HG02610 (cell line): ENCODE measurements around the gene GDF3.
"Not testable (repeated sequence)": the region's sequence is repeated elsewhere in the genome, so short reads cannot be mapped to it uniquely, and the experiment has no call there.

ENCODE experiments used
- ATAC-seq: cut with Tn5 transposase; IDR thresholded peaks from one replicate; pipeline ENCODE4 v1.9.1; 2021; ENCODE audit warnings: mild to moderate bottlenecking, moderate library complexity; ENCODE audit not compliant: unreplicated experiment

The GDF3 gene

GRCh38 chr12:7695566-7696197 is at the start of gene GDF3:
GDF3 (minus strand) TSS chr12:7695775; CDS start chr12:7695728, 47 bp downstream.
- ATAC-seq = no peak

DNA sequence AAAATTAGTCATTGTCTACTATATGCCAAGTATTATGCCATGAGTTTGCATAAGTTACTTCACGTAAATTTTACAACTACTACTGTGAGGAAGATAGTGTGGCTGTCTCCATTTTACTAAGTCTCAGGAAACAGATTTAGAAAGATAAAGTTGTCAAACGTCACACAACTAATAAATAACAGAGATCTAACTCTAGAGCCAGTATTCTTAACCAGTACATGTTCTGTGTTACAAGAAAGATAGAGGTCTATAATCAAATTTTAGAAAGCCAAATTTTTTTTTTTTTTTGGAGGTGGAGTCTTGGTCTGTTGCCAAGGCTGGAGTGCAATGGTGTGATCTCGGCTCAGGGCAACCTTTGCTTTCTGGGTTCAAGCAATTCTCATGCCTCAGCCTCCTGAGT is 37.4 kb upstream of the GDF3 start:
- ATAC-seq = no peak

DNA sequence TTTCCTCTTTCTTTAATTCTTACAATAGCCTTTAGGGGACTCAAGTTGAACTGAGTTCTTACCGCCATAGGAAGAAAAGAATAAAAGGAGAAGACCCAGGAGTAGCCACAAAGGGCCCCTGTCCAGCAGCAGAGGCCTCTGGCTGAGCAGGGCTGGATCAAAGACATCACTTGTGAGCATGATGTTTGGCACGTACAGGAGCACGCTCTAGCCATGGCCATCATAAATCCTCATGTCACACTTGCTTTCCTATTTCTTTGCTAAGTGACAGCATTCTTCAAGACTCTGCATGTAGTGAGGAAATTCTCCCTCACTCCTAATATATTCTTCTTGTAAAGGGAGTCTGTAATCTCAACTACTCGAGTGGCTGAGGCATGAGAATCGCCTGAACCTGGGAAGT is 35.9 kb upstream of the GDF3 start:
- no peak for ATAC-seq

GRCh38 chr12:7730984-7731383 is 35.4 kb upstream of the GDF3 start:
- not testable (repeated sequence) for ATAC-seq

DNA sequence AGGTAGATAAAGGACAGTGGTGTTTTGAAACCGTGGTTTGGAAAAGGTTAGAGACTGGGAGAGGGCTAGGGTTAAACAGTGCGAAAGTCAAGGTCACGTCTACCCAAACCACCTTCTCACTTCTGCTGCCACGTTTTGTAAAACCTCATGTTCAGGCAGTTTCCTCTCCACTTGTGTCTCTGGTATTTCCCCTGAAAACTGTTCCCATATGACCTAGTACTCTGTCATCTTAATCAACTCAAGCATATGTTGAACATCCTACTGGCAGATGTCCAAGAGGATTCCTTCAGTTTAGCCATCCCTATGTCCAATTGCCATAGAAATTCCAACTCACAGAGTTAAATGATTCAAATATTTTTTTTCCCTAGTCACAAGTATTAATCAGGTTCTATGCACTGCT is 34.2 kb upstream of the GDF3 start:
- ATAC-seq = no peak

GRCh38 chr12:7723926-7724325 is 28.4 kb upstream of the GDF3 start:
- no peak for ATAC-seq

DNA sequence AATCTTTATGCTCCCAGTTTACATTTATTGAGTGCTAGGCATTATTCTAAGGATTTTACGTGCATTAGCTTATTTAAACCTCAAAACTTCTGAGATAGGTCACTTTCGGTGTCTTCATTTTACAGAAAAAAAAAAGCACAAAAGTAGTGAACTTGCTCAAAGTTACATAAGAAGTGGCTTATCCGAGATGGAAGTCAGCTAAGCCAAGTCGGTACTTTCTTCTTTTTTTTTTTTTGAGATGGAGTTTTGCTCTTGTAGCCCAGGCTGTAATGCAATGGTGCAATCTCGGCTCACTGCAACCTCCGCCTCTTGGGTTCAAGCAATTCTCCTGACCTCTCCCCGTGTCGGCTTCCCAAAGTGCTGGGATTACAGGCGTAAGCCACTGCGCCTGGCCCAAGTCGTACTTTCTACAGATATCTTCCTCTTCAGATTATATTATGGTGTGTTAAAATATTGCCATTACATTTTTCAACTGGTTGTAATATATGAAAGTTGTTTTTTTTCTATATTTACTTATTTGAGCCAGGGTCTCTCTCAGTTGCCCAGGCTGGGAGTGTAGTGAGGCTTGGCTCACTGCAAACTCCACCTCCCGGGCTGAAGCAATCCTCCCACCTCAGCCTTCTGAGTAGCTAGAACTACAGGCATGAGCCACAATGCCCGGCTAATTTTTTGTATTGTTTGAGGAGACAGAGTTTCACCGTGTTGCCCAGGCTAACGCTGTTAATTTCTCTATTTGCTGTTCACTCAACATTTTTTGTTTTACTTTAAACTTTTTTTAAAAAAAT is 24.6 kb upstream of the GDF3 start:
- ATAC-seq = no peak

DNA sequence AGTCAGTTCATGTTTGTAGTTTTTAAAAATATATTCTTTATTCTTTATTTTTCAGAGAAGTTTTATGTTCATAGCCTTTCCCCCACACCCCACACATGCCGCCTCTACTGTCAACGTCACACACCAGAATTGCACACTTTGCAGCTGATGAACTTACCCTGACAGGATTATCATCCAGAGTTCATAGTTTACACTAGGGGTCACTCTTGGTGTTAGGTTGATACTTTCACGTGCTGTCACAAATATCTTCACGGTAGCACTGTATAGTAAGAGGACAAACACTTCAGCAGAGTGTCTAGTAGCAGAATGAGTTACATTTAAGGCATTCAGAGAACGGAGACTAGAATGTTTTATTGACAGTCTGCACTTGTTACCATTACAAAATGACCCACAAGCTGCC is 20.8 kb upstream of the GDF3 start:
- no peak for ATAC-seq

- ATAC-seq = no peak
Measured at GRCh38 chr12:7712841-7713442, 17.4 kb upstream of the GDF3 start.

- ATAC-seq = no peak
Measured at GRCh38 chr12:7711133-7711532, 15.6 kb upstream of the GDF3 start, which contains the start of gene DPPA3. DPPA3 (plus strand) TSS chr12:7711433; CDS start chr12:7711571, 138 bp downstream.

DNA sequence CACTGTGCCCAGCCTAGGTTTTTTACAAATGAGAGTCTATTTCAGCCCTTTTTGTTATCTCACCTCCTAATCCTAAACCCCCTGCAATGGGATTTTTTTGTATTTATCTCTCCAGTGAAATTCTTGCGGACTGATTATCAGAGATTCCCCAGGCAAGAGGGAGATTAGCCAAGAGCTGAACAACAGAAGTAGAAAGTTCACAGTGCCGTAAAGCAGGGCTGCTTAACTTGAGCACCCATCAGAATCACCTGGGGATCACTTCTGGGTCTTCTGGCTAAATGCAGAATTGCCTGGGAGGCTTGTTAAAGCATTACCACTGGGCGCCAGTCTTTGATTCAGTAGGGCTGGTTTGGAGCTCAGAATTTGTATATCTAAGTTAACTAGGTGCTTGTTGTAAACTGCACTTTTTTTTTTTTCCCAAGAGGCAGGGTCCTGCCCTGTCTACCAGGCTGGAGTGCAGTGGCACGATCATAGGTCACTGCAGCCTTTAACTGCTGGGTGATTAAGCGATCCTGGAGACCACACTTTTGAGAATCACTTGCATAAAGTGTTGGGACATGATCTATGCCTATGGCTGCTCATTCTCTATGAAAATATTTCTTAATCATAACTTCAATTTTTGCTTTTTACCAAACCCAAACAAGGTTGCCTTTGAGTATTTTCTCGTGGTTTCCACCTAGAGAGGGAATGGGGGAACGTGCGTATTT is 14.5 kb upstream of the GDF3 start:
- no peak for ATAC-seq

DNA sequence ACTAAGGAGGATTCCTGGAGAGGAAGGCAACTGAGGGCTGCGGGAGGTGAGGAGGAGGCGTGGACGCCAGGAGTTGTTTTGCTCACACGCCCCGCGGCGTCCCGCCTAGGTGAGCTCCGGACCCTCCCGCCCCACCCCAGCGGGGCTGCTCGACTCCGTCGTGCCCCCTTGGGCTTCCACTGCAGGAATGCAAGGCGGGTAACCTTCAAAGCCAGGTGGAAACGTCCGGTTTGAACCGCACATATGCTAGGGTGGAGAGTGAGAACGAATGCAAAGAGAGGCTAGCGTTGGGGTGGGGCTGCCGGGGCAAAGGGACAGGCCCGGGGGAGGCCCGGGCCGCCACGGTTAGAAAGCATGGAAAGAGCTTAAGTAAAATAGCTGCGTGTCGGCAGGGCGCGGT is 10.3 kb upstream of the GDF3 start:
- ATAC-seq = no peak

DNA sequence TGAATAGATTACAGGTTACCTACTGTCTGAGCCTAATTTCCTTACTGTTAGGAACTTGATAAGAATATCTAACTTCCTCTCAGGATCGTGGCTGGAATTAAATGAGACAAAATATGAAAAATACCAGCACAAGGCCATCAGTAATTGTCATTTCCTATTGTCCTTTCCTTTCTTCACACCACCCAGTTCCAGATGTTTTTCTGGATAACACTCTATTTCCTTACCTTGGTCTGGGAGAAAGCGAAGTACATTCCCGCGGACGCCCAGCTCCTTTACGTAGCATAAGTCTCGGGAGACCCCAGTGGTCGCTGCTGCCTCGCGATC is 376 bp downstream of the GDF3 start:
- no peak for ATAC-seq

DNA sequence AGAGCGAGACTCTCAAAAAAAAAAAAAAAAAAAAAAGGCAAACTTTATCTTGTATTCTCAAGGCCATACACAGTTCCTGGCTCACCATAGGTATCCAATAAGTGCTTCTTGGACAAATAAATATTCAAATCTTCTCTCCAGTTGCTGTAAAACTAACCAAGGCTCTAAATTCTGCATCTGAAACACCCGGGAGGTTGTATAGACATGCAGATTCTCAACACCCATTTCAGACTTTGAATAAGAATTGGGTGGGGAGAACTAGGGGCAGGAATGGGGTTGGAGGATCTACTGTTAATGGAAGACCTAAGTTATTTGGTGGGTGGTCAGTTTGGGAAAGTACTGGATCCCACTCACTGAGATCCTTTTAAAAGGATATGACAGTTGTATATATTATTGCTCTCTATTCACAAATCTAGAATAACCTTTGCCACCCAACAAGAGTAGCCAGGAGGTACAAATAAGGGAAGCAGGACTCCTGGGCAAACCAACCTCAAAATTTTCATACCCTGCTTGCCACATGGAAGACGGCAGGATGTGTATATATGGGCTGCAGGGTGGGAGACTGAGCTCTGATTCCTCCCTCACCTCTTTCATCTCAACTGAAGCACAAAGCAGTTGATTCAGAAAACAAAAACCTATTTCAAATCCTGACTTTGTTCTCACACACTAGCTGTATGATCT is 879 bp downstream of the GDF3 start:
- no peak for ATAC-seq

GRCh38 chr12:7693793-7694192 is 1.8 kb downstream of the GDF3 start:
- ATAC-seq = no peak

DNA sequence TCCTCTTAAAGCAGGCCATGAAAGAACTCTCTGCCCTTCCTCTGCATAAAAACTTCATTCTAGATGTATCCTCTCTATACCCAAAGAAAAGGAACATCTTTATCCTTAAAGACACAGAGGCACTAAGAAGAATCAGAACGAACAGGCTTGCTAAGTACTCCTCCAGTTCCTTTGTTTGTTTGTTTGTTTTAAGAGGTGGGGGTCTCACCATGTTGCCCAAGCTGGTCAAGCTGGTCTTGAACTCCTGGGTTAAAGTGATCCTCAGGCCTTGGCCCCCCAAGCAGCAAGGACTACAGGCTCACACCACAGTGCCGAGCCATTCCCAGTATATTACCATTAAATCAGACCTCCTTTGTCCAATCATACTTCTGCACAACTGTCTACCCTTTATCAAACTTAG is 14.0 kb downstream of the GDF3 start:
- ATAC-seq = no peak

DNA sequence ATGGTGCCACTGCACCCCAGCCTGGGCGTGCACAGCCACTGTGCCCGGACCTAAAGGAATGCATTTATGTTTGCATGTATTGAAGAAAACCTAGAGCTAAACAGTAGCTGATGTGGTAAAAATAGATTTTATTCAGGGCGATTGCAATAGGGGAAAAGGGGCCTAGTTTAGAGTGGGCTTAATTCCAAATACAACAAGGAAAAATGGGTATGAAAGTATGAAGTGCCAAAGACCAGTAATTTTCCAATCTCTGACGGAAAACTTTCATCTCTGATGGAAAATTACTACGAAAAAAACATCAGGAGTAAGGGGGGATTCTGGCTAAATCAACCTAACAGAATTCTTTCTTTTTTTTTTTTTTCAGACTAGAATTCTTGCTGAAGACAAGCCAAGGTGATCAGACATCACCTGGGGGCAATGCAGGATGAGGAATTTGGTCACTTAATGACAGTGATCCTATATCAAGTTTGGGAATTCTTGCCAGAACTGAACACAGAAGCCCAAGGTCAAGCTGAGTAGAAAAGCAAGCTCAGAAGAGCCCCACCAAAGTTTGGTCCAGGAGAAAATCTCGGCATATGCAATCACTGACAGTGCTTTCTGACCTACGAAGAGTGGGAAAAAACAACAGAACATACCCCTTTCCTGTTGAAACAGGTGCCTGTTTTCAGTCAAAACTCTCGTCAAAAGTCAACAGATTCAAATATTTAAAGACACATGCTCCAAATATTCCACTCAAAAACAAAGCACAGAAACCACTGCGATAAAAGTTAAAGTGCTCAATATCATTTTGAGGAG is 16.1 kb downstream of the GDF3 start:
- ATAC-seq = no peak

DNA sequence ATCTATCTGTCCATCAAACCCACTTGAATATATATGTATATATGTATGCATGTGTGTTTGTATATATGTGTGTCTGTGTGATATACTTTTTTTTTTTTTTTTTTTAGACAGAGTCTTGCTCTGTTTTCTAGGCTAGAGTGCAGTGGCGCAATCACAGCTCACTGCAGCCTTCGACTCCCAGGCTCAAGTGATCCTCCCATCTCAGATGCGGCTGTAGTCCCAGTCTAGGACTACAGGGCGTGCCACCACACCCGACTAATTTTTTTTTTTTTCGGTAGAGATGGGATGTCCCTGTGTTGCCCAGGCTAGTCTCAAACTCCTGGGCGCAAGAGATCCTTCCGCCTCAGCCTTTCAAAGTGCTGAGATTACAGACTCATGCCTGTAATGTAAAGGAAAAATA is 16.8 kb downstream of the GDF3 start:
- no peak for ATAC-seq

DNA sequence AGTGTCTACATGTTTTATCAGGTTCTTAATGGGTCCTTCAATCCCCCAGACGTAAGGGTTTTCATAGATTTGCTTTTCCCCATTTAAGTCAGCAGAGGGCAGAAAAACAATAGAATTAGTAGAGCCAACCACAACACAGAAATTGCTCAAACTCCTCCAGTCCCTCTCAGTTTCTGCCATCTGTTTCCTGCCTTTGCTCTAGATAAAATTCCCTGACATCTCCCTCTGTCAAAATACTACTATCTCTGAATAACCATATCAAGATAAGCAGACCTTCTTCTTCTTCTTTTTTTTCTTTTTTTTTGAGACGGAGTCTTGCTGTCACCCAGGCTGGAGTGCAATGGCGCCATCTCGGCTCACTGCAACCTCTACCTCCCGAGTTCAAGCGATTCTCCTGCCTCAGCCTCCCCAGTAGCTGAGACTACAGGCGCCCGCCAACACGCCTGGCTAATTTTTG is 18.1 kb downstream of the GDF3 start:
- not testable (repeated sequence) for ATAC-seq

DNA sequence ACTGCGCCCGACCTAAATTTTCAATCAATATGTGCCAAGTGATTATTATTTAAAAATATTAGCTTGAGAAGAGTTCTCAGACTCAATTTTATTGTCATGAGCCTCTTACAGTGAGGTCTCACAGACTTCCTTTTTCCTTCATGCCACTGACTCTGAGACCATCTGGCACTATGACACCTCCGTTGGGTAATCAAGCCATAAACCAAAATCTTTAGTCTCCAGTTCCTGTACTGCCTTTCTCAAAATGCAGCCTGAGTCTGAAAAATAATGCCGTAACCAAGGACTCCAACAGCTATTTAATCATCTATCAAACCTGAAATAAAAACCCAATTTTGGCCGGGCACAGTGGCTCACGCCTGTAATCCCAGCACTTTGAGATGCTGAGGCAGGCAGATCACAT is 20.1 kb downstream of the GDF3 start:
- ATAC-seq = not testable (repeated sequence)
